ENCODE results near the gene SYNJ1. TPM values are rescaled to one million over a fixed set of nuclear protein-coding genes. Genes with fewer than 3 reads are reported as not detected.

SYNJ1 gene
- total RNA-seq, 1 experiment from 2014 or later, result 10.5 TPM

DNA sequence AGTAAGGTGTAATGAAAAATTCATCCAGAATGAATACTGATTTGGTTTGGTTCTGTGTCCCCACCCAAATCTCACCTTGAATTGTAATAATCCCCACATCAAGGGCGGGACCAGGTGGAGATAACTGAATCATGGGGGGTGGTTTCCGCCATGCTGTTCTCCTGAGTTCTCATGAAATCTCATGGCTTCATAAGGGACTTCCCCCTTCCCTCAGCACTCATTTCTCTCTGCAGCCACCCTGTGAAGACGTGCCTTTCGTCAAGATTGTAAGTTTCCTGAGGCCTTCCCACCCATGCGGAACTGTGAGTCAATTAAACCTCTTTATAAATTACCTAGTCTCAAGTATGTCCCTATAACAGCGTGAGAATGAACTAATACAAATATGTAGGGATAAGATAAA is 5.5 kb upstream of the SYNJ1 start:
- H3K36me3 ChIP-seq (ENCODE audit: control insufficient read depth, insufficient read depth, low read length), result peaks cover 27% of the 10 kb centered on the region
- H3K9me3 ChIP-seq (ENCODE audit: control insufficient read depth, insufficient read depth, low read depth, low read length), result no peaks in the 10 kb centered on the region
- intact Hi-C loops (cut with micrococcal nuclease; ENCODE audit: unreplicated experiment), result no loop called here
- H3K4me3 ChIP-seq (ENCODE audit: low read depth in 2 of 2, low read length in 2 of 2), result no peak overlapping the region
- BruUV-seq (replicated peaks), result no TSS peak
- in situ Hi-C loops (cut with HindIII; ENCODE audit: low pct_unique_long_range_greater_than_20kb, low sequenced_read_pairs), result no loop called here
- ChIA-PET POLR2A (no interaction called here), CTCF (no interaction called here)
- no peaks in the 10 kb centered on the region; the same call in 1 of the 2 replicates for H3K4me1 ChIP-seq (ENCODE audit: control insufficient read depth, insufficient read depth, low read length)
- ATAC-seq (no peak), DNase-seq (ENCODE audit: low read depth, low spot score) (no peak)
- TF ChIP-seq TCF7L2 (IDR thresholded peaks at IDR 0.05; ENCODE audit: low read depth, low read length) (no peak), SIN3A (IDR thresholded peaks at IDR 0.05; ENCODE audit: borderline replicate concordance, insufficient read depth, low read depth, low read length) (no peak), REST (IDR thresholded peaks at IDR 0.05; ENCODE audit: insufficient read depth in 1 of 2, low read depth in 2 of 2, low read length in 1 of 2) (no peak), POLR2AphosphoS5 (IDR thresholded peaks at IDR 0.05; ENCODE audit: low read depth, low read length) (no peak)
- TF ChIP-seq, protein P1, sequence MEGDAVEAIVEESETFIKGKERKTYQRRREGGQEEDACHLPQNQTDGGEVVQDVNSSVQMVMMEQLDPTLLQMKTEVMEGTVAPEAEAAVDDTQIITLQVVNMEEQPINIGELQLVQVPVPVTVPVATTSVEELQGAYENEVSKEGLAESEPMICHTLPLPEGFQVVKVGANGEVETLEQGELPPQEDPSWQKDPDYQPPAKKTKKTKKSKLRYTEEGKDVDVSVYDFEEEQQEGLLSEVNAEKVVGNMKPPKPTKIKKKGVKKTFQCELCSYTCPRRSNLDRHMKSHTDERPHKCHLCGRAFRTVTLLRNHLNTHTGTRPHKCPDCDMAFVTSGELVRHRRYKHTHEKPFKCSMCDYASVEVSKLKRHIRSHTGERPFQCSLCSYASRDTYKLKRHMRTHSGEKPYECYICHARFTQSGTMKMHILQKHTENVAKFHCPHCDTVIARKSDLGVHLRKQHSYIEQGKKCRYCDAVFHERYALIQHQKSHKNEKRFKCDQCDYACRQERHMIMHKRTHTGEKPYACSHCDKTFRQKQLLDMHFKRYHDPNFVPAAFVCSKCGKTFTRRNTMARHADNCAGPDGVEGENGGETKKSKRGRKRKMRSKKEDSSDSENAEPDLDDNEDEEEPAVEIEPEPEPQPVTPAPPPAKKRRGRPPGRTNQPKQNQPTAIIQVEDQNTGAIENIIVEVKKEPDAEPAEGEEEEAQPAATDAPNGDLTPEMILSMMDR (IDR thresholded peaks at IDR 0.05), result no peak
- no peaks in the 10 kb centered on the region for H3K27me3 ChIP-seq (ENCODE audit: control insufficient read depth, insufficient read depth, low read length)
- no peak overlapping the region for H3K27ac ChIP-seq (ENCODE audit: low read length)

DNA sequence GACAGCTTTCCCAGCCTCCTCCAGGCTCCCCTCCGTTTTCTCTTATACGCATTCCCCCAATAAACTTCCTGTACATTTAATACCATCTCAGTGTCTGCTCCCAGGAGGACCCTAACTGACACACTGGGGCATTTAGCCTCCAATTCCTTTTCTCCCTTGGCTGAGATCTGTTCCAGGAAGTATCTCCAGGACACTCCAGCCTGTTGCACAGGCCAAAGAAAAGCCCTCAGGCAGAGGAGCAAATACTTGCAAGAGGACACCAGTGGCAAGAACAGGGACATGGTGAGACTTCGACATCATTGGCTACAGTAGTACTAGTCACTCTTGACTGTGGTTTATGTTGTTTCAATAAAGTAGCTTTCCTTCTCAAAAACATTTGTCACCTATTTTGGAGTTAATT is 4.7 kb upstream of the SYNJ1 start:
- Histone ChIP-seq H3K9me3 (ENCODE audit: control insufficient read depth, insufficient read depth, low read depth, low read length) (no peaks in the 10 kb centered on the region), H3K27me3 (ENCODE audit: control insufficient read depth, insufficient read depth, low read length) (no peaks in the 10 kb centered on the region), H3K27ac (ENCODE audit: low read length) (no peak overlapping the region), H3K4me1 (ENCODE audit: control insufficient read depth, insufficient read depth, low read length) (no peaks in the 10 kb centered on the region; the same call in 1 of the 2 replicates), H3K4me3 (ENCODE audit: low read depth in 2 of 2, low read length in 2 of 2) (no peak overlapping the region), H3K36me3 (ENCODE audit: control insufficient read depth, insufficient read depth, low read length) (peaks cover 23% of the 10 kb centered on the region)
- no peak for TF ChIP-seq SIN3A (IDR thresholded peaks at IDR 0.05; ENCODE audit: borderline replicate concordance, insufficient read depth, low read depth, low read length)
- no peak for TF ChIP-seq REST (IDR thresholded peaks at IDR 0.05; ENCODE audit: insufficient read depth in 1 of 2, low read depth in 2 of 2, low read length in 1 of 2)
- TF ChIP-seq, protein P1 (IDR thresholded peaks at IDR 0.05), result no peak
- TF ChIP-seq TCF7L2 (IDR thresholded peaks at IDR 0.05; ENCODE audit: low read depth, low read length), result no peak
- no peak for TF ChIP-seq POLR2AphosphoS5 (IDR thresholded peaks at IDR 0.05; ENCODE audit: low read depth, low read length)
- ChIA-PET CTCF (no interaction called here), POLR2A (no interaction called here)
- DNase-seq (ENCODE audit: low read depth, low spot score), result no peak
- in situ Hi-C loops (cut with HindIII; ENCODE audit: low pct_unique_long_range_greater_than_20kb, low sequenced_read_pairs), result no loop called here
- no TSS peak for BruUV-seq (replicated peaks)
- intact Hi-C loops (cut with micrococcal nuclease; ENCODE audit: unreplicated experiment), result no loop called here
- ATAC-seq, result no peak
